OCI-LY7 (cell line): ENCODE data around the gene FZD7. TPM values are rescaled to one million over a fixed set of nuclear protein-coding genes. Genes with fewer than 3 reads are reported as not detected.

Source experiments
- BruUV-seq: library from RNA; stranded (reverse); fragments of 400-500 nt; replicated peaks from 2 replicates; lab custom pipeline; 2021; lab: Mats Ljungman, UMichigan
- CTCF ChIA-PET: fragments of 300-600 bp; sonication (Branson Sonifier 250); formaldehyde crosslinking; loops from one replicate; lab custom pipeline; 2022; ENCODE audit warnings: antibody characterized with exemption; ENCODE audit not compliant: unreplicated experiment; lab: Charles Lee
- POLR2A ChIA-PET: fragments of 300-600 bp; sonication (Branson Sonifier 250); formaldehyde crosslinking; loops from one replicate; lab custom pipeline; 2022; ENCODE audit warnings: antibody characterized with exemption; lab: Charles Lee
- DNase-seq: peaks from one replicate; pipeline ENCODE4 v3.0.0-alpha.2; 2015; ENCODE audit warnings: low spot score
- H2AFZ ChIP-seq: fragments of 200-600 bp; sonication (generic), shearing (Covaris generic); 2 replicates; pipeline ENCODE4 v1.6.1; 2014; ENCODE audit warnings: mild to moderate bottlenecking, antibody characterized with exemption, low read length, moderate library complexity
- H3K27ac ChIP-seq: fragments of 200-600 bp; sonication (generic); 2 replicates; pipeline ENCODE4 v1.5.1; 2014; ENCODE audit warnings: mixed run types, low read depth, mild to moderate bottlenecking, moderate library complexity, low read length, inconsistent platforms; ENCODE audit not compliant: poor library complexity, severe bottlenecking
- H3K36me3 ChIP-seq: fragments of 200-600 bp; sonication (generic); 2 replicates; pipeline ENCODE4 v1.6.1; 2014; ENCODE audit warnings: mild to moderate bottlenecking, antibody characterized with exemption, low read length, moderate library complexity, mixed read lengths; ENCODE audit not compliant: insufficient read depth
- H3K4me1 ChIP-seq: fragments of 200-600 bp; sonication (generic); 2 replicates; pipeline ENCODE4 v1.5.1; 2014; ENCODE audit warnings: mild to moderate bottlenecking, low read length; ENCODE audit not compliant: insufficient read depth, poor library complexity, severe bottlenecking
- H3K4me2 ChIP-seq: fragments of 200-600 bp; sonication (generic); 2 replicates; pipeline ENCODE4 v1.6.1; 2014; ENCODE audit warnings: mild to moderate bottlenecking, low read length
- H3K4me3 ChIP-seq: fragments of 200-600 bp; sonication (generic); 2 replicates; pipeline ENCODE4 v1.5.1; 2014; ENCODE audit warnings: mild to moderate bottlenecking, low read depth, low read length; ENCODE audit not compliant: poor library complexity, severe bottlenecking
- H3K79me2 ChIP-seq: fragments of 200-600 bp; sonication (generic); 2 replicates; pipeline ENCODE4 v1.6.1; 2016; ENCODE audit warnings: low read depth, mild to moderate bottlenecking, low read length, moderate library complexity, mixed read lengths; ENCODE audit not compliant: insufficient read depth
- H3K9me2 ChIP-seq: fragments of 200-600 bp; sonication (generic); 2 replicates; pipeline ENCODE4 v1.6.1; 2016; ENCODE audit warnings: mild to moderate bottlenecking, low read length, mixed read lengths; ENCODE audit not compliant: insufficient read depth
- H3K9me3 ChIP-seq: fragments of 200-600 bp; sonication (generic); 2 replicates; pipeline ENCODE4 v1.6.1; 2014; ENCODE audit warnings: mild to moderate bottlenecking, mixed run types, low read length, mixed read lengths
- H4K20me1 ChIP-seq: fragments of 200-600 bp; sonication (generic); 2 replicates; pipeline ENCODE4 v1.6.1; 2014; ENCODE audit warnings: mild to moderate bottlenecking, antibody characterized with exemption, low read length, moderate library complexity, mixed read lengths; ENCODE audit not compliant: insufficient read depth
- EZH2phosphoT487 ChIP-seq: fragments of 200-600 bp; sonication (generic); IDR thresholded peaks from 2 replicates; pipeline ENCODE4 v1.6.1; 2018; ENCODE audit warnings: low read depth, borderline replicate concordance, mild to moderate bottlenecking, mixed run types, antibody characterized with exemption, low read length, moderate library complexity, mixed read lengths
- intact Hi-C: fragments of 100-400 bp; cut with micrococcal nuclease; formaldehyde crosslinking; loops from one replicate; pipeline ENCODE4 v1.10.0; 2022; ENCODE audit not compliant: unreplicated experiment
- total RNA-seq, 2 experiments: library from RNA; depleted of rRNA in 1 of 2; stranded (reverse); fragments of >200 nt in 1 of 2; shearing (Covaris generic) in 1 of 2; gene quantifications; 2 replicates each; pipeline ENCODE4 v1.2.3, GENCODE V29; 2014 to 2022
- TF ChIP-seq, protein P1 (sequence below): fragments of 200-600 bp; sonication (generic); conservative IDR thresholded peaks from 2 replicates; pipeline ENCODE4 v1.5.1; 2014; ENCODE audit warnings: mild to moderate bottlenecking, antibody characterized with exemption, low read length, moderate library complexity, mixed read lengths

Gene FZD7
- total RNA-seq, 2 experiments from 2014 or later, result 1.2 to 1.7 TPM

DNA sequence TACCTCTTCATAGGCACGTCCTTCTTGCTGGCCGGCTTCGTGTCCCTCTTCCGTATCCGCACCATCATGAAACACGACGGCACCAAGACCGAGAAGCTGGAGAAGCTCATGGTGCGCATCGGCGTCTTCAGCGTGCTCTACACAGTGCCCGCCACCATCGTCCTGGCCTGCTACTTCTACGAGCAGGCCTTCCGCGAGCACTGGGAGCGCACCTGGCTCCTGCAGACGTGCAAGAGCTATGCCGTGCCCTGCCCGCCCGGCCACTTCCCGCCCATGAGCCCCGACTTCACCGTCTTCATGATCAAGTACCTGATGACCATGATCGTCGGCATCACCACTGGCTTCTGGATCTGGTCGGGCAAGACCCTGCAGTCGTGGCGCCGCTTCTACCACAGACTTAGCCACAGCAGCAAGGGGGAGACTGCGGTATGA, 2.3 kb downstream of the FZD7 start:
- no peak overlapping the region for H3K27ac ChIP-seq
- ChIA-PET CTCF (no interaction called here), POLR2A (no interaction called here)
- BruUV-seq, result no TSS peak
- DNase-seq, result no peak
- H3K9me3 ChIP-seq, result no peaks in the 10 kb centered on the region
- H3K9me2 ChIP-seq, result no peaks in the 10 kb centered on the region
- no peaks in the 10 kb centered on the region for H3K79me2 ChIP-seq
- H3K36me3 ChIP-seq, result no peaks in the 10 kb centered on the region
- no peak overlapping the region for H3K4me3 ChIP-seq
- peaks cover 17% of the 10 kb centered on the region for H3K4me1 ChIP-seq
- no peak overlapping the region for H2AFZ ChIP-seq
- intact Hi-C loops, result no loop called here
- no peak for TF ChIP-seq EZH2phosphoT487
- TF ChIP-seq, protein P1, sequence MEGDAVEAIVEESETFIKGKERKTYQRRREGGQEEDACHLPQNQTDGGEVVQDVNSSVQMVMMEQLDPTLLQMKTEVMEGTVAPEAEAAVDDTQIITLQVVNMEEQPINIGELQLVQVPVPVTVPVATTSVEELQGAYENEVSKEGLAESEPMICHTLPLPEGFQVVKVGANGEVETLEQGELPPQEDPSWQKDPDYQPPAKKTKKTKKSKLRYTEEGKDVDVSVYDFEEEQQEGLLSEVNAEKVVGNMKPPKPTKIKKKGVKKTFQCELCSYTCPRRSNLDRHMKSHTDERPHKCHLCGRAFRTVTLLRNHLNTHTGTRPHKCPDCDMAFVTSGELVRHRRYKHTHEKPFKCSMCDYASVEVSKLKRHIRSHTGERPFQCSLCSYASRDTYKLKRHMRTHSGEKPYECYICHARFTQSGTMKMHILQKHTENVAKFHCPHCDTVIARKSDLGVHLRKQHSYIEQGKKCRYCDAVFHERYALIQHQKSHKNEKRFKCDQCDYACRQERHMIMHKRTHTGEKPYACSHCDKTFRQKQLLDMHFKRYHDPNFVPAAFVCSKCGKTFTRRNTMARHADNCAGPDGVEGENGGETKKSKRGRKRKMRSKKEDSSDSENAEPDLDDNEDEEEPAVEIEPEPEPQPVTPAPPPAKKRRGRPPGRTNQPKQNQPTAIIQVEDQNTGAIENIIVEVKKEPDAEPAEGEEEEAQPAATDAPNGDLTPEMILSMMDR, result no peak
- no peaks in the 10 kb centered on the region for H4K20me1 ChIP-seq
- no peak overlapping the region for H3K4me2 ChIP-seq

DNA sequence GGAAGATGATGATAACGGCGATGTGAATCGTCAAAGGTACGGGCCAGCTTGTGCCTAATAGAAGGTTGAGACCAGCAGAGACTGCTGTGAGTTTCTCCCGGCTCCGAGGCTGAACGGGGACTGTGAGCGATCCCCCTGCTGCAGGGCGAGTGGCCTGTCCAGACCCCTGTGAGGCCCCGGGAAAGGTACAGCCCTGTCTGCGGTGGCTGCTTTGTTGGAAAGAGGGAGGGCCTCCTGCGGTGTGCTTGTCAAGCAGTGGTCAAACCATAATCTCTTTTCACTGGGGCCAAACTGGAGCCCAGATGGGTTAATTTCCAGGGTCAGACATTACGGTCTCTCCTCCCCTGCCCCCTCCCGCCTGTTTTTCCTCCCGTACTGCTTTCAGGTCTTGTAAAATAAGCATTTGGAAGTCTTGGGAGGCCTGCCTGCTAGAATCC, 3.0 kb downstream of the FZD7 start:
- POLR2A ChIA-PET, result no interaction called here
- H2AFZ ChIP-seq, result no peak overlapping the region
- H3K9me2 ChIP-seq, result no peaks in the 10 kb centered on the region
- H4K20me1 ChIP-seq, result no peaks in the 10 kb centered on the region
- DNase-seq, result no peak
- H3K4me2 ChIP-seq, result no peak overlapping the region
- intact Hi-C loops, result no loop called here
- H3K36me3 ChIP-seq, result no peaks in the 10 kb centered on the region
- H3K4me1 ChIP-seq, result peaks cover 17% of the 10 kb centered on the region
- CTCF ChIA-PET, result no interaction called here
- TF ChIP-seq, protein P1, result no peak
- no peak for TF ChIP-seq EZH2phosphoT487
- H3K9me3 ChIP-seq, result no peaks in the 10 kb centered on the region
- H3K4me3 ChIP-seq, result no peak overlapping the region
- BruUV-seq, result no TSS peak
- no peaks in the 10 kb centered on the region for H3K79me2 ChIP-seq
- no peak overlapping the region for H3K27ac ChIP-seq

DNA sequence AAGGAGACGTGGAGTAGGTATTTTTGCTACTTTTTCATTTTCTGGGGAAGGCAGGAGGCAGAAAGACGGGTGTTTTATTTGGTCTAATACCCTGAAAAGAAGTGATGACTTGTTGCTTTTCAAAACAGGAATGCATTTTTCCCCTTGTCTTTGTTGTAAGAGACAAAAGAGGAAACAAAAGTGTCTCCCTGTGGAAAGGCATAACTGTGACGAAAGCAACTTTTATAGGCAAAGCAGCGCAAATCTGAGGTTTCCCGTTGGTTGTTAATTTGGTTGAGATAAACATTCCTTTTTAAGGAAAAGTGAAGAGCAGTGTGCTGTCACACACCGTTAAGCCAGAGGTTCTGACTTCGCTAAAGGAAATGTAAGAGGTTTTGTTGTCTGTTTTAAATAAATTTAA, 3.4 kb downstream of the FZD7 start:
- ChIA-PET CTCF (no interaction called here), POLR2A (no interaction called here)
- Histone ChIP-seq H3K4me3 (no peak overlapping the region), H3K79me2 (no peaks in the 10 kb centered on the region), H3K9me2 (no peaks in the 10 kb centered on the region), H3K4me2 (no peak overlapping the region), H3K4me1 (peaks cover 16% of the 10 kb centered on the region), H4K20me1 (no peaks in the 10 kb centered on the region), H3K9me3 (no peaks in the 10 kb centered on the region), H3K27ac (no peak overlapping the region), H3K36me3 (no peaks in the 10 kb centered on the region), H2AFZ (no peak overlapping the region)
- BruUV-seq, result no TSS peak
- no peak for TF ChIP-seq EZH2phosphoT487
- TF ChIP-seq, protein P1, result no peak
- intact Hi-C loops, result no loop called here
- no peak for DNase-seq
